COLO668 (cell line): Measurements from ENCODE around the gene PTPN7.
"Not testable (repeated sequence)": the region's sequence is repeated elsewhere in the genome, so short reads cannot be mapped to it uniquely, and the experiment has no call there.

Source experiments
- DNase-seq: peaks from one replicate; lab custom pipeline; 2025; ENCODE audit not compliant: unreplicated experiment; lab: John Stamatoyannopoulos, UW

Gene PTPN7

DNA sequence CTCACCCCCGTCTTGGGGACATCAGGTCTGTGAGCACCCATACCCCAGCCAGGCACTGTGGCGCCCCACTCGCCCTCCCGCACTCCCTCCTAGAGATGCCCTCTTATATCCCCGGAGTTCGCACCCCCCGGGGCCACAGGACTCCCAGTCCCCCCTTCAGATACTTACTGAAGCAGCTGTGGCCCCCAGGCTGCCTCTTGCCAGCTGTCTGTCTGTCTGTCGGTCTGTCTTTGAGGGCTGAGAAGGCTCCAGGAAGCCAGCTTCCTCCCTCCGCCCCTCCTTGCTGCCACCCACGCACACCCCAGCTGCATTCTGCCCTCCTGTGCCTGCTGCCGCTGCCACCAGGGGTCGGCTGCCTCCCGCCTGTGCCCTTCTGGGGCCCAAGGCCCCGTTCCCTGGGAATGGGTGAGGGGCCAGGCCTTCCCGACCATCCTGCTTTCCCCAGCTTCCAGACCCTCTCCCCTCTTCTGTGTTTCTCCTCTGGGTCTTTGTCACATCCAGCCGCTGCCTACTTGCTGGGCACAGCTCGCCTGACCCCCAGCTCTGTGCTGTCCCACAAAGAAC lies at the start of gene PTPN7:
TSS of gene PTPN7 (minus strand) at position 226 of the 564 bp plus-strand sequence. CDS start 1,200 bp downstream, outside the sequence.
- DNase-seq, result no peak

DNA sequence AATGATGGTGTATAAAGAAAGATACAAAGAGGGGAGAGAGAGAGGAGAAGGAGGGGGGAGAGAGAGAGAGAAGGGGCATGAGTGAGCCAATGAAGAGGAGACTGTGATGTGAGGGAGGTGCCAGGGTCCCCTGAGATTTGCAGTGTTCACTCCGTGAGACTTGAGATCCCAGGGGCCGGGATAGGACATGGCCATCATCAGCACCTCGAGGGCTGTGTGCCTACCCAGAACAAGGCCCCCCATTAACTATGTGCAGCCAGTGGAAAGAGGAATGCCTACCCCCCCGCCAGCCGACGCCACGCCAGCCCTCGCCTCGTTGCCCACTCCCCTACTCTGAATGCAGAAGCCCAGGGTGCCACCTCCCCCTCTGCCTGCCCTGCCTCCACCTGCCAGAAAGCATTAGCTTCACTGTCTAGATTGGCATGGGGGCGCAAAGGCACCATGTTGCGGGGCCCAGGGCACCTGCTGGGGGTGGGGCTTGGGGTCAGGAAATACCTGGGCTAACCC lies 48.0 kb upstream of the PTPN7 start:
- DNase-seq, result no peak

DNA sequence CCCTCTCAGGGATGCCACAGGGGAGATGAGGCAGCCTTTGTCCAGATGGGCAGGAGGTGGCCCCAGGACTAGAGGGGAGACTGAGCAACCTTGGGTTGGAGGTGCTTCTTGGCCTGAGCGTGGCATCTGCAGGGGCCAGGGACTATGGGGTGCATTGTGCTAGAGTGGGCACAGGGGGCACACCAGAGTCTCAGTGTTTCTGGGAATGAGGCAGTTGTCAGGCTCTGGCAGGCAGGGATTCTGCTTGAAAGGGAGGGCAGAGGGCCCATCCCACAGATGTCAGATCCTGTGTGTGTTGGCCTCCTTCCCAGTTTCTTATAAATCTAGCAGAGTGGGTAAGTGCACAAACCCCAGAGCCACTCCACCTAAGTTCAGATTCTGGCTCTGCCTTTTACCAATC lies 46.9 kb upstream of the PTPN7 start:
- no peak for DNase-seq

DNA sequence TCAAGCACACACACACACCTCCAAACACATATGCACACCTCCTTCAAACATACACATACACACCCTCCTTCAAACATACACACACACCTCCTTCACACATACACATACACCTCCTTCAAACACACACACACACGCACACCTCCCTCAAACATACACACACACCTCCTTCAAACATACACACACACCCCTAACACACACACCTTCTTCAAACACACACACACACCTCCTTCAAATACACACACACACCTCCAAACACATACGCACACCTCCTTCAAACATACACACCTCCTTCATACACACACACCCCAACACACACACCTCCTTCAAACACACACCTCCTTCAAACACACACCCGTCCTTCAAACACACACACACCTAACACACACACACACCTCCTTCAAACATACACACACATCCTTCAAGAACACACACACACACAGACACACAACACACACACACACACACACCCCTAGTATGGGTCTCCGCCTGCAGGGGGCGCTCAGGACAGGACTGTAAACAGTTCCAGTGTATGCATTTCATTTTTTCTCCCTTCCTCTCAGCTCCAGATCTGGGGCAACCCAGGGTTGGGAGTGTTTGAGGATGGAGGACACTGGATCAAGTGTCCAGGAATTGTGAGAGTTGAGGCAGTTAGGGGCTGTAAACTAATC lies 45.3 kb upstream of the PTPN7 start:
- no peak for DNase-seq

DNA sequence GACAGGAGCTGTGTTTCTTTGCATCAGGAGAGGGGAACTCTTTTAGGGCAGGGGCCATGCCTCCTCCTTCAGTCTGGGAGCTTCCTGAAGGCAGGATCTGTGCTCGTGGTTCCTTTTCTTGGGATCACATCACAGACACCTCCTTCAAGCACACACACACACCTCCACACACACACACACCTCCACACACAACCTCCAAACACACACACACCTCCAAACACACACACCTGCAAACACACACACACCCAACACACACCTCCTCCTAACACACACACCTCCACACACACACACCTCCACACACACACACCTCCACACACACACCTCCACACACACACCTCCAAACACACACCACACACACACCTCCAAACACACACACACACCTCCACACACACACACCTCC lies 43.7 kb upstream of the PTPN7 start:
- DNase-seq, result no peak

DNA sequence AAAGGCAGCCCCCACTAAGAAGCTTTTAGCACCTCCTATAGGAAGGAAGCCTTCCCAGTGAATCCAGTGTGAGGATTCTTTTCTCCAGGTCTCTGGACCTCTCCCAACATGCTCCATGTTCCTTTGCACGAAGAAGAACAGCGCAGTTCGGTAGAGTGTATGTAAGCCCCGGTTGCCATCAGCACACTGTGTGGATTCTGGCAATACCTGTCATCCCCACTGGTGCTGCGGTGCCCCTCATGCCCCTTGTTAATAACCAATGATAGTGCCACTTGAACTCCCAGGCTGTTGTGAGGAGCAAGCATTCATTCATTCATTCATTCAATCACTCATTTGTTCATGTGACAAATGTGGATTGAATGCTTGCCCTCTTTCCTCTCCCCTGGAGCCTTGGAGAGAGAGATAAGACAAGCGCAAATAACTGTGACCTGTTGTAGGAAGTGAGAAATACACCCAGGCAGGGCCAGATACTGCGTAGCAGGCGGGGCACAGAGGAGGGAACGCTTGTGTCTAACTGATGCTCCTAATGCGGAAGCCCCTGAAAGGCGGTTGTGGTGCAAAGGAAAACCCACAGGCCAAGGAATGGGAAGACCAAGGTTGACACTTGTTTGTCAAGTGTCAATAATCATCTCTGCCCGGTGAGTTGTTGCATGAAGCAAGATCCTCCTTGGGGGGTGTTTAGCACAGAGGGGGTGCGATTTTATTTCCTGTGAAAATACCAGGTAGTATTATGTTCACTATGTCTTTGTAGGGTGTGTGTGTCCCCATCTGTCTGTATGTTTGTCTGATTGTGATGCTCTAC lies 43.0 kb upstream of the PTPN7 start:
- DNase-seq, result no peak

DNA sequence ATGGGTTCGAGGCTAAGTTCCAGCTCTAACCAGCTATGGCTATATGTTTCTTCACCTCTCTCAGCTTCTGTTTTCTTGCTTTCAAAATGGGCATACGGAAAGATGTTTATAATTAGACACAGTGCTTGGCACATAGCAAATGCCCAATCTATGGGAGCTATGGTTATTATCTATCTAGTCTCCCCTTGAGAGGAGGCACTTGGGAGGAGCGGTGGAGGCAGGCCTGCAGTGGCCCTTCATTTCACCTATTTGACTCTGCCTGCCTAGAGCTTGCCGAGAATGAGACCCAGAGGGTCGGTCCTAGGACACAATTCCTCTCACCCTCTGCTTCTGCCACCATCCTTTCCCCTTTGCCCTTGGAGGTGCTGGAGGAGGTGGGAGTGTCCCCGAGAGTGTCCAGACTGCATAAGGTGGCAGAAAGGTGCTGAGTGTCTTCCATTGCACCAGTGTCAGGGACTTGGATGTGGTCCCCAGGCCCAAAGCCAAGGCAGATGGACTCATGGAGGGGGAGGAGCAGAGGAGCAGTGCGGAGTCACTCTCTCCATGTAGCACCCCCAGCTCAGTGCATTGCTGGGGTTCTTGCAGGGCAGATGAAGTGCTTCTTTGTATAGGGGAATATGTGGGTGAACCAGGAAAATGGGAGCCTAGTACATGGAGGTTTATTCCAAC lies 42.2 kb upstream of the PTPN7 start:
- no peak for DNase-seq

DNA sequence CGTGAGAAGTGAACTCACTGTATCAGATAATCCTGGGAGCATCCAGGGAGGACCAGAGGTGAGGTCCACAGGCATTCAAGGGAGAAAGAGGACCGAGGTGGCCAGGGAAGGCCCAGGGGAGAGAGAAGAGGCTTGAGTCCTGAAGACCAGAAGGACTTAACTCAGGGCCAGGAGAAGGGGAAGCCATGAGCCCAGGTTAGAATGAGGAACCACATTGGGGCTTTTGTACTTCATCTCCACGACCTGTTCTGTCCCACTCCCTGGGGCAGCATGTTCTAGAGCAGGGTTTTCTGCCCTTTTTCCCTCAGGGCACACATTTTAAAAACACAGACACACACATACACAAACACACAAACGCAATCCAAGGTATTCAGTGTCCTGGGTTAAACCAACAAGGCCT lies 41.6 kb upstream of the PTPN7 start:
- no peak for DNase-seq

DNA sequence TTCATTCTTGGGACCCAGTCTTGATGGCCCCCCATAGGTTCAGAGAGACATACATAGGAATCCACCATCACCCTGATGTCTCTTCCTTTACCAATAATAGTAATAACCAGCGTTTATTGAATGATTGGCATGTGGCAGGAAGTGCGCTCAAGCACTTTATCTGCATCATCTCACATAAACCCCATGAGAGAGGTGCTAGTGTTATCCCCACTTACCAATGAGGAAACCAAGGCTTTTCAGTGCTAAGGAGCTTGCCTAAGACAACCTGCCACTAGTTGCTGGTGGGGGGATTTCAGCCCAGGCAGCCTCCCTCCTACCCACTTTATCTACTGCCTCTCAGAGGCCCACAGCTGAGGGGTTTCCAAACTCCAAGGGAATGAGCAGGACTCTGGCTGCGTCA lies 40.9 kb upstream of the PTPN7 start:
- DNase-seq, result no peak

DNA sequence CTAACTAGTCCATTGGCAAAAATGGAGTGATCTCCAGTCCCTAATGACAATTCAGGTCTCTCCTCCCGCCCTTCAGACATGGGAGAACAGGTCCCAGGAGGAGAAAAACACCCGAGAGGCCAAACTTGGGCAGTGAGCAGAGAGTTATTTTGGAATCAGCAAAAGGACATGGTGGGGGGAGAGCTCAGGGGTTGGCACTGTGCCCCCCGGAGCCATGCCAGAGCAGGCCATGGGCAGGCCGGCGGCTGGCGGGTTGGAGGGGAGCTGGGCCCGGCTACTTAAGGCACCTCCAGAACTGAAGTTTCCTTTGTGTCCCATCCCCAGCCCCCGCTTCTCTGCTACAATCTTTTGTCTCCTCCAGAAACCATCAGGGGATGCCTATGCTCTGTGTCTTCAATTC lies 40.3 kb upstream of the PTPN7 start:
- no peak for DNase-seq

DNA sequence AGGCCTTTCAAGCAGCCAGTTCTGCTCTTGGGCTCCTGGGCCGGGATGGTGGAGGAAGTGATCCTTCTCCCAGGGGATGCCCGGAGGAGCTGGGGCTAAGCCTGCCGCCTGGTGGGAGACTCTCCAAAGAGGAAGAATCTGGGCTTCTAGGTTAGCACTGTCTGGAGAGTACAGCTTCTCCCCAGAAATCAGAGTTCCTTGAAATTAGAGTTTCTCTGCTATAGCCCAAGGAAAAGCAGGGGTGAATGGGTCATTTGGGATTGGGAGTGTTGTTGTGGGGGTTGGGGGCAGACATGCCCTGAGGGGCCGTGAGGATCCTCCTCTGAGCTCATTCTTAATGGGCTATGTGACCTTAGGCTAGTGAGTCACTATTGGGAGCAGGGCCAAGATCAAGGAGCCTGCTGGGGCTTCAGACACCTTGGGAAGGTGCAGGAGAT lies 39.7 kb upstream of the PTPN7 start:
- no peak for DNase-seq

DNA sequence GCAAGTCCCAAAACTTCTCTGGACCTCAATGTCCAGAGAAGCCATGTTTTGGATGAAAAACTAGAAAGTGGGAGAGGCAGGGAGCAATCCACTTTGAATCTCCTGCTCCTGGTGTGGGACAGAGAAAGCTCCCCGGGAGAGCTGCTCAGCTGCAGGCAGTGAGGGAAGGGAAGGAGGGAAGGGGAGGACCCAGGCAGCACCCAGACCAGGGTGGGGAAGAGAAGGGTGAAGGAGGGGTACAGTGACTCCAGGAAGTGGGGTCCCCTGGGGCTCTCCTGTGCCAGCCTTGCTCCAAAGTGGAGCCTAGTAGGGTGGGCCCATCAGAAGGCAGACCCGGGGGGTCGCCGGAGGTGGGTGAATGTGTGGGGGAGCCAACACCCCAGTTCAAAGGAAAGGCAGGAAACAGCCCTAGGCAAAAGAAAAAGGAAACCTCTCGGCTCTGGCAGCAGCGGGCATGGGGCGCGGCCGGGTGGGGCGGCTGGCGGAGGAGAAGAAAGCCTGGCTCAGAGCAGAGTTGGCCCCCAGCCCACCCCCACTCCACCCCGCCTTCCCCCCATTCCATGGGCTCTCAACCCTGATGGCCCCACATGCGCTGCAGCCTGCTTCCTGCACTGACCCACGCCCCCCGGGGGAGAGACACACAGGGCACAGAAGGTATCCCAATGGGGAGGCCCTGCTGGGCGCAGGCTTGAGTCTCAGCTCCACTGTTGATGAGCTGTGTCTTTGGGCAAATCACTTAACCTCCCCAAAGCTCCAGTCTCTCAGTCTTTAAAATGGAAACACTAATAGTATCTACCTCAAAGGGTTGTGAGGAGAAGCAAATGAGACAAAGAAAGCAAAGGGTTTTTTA lies 38.9 kb upstream of the PTPN7 start:
- no peak for DNase-seq

DNA sequence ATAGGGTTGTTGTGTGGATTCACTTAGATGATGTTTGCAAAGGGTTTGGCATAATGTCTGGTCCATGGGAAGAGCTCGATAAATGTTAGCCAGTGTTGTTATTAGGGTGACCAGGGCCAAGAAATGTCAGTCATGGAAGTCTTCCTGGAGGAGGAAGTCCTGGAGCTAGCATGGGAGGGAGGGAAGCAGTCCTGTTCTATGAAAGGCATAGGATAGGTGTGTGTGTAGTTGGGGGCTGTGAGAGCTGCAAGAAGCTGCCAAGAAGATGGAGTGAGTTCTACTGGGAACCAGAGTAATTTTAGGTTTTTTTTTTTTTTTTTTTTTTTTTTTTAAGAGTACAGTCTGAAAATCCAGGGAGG lies 37.9 kb upstream of the PTPN7 start:
- DNase-seq, result no peak

DNA sequence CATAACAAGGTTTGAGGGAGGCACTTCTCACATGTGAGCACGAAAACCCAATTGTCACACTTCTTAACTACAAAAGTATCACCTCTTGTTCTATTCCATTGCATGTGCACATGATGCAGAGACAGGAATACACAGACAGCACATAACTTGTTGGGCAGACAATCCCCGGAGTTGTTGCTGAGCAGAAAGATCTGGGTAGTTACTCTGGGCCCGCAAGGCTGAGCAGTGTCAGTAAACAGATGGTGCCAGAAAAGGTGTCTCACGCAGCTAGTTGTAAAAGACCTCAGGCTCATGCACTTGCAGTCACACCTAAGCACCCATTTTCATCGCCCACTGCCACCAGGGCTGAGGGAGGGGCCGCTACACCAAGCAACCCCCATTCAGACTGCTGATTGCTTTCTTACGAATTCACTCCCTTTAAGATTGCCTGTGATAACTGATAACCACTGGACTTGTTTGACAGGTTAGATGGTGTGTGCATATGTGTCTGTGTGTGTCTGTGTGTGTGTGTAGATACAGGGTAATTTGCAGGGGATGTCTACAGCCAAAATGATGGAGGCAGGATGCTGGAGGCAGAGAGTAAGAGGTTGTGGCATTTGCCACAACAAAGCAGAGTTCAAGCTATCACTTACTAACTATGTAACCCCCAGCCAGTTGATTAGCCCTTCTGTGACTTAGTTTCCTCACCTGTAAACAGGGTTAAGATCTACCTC lies 37.4 kb upstream of the PTPN7 start:
- no peak for DNase-seq

DNA sequence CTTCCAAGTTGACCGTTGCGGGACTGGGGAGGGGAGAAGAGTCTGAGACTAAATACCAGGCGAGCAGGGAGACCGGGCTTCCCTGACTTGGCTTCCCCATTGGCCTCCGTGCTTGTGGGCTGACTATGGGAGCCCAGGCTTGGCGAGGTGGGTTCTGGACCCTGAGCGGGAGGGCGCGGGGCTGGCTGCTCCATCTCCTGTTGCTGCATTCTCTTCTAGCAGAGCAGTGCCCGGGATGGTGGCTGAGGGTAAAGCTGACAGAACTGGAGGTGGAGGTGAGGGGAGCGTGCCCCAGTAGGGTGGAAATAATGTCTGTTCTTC lies 33.9 kb upstream of the PTPN7 start:
- DNase-seq, result no peak

DNA sequence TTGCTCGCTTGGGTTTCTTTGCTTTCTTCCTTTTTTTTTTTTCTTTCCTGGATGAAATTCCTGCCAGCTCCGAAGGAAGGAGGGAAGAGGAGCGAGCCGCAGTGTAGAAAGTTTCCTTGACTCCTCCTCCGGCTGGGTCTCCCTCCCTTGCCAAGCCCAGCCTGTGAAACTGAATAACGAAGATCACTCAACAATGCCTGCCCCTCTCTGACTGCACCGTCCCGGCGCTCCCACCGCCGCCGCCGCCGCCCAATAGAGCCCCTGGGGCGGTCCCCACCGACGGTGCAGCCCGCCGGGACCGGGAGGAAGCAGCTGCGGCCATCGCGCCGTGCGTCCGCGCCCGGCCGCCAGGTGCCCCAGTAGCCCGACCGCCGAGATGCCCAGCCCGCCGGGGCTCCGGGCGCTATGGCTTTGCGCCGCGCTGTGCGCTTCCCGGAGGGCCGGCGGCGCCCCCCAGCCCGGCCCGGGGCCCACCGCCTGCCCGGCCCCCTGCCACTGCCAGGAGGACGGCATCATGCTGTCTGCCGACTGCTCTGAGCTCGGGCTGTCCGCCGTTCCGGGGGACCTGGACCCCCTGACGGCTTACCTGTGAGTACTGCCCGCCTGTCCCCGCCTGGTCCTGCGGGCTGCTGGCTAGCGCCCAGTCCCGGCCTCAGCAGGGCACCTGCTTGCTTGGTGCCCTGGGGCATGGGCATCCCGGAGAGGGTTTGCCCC lies 33.4 kb upstream of the PTPN7 start, which contains the start of gene LGR6:
TSS of gene LGR6 (plus strand) at position 186 of the 714 bp plus-strand sequence. CDS start at position 377, 191 bp downstream.
- DNase-seq, result peak; percentile 41

DNA sequence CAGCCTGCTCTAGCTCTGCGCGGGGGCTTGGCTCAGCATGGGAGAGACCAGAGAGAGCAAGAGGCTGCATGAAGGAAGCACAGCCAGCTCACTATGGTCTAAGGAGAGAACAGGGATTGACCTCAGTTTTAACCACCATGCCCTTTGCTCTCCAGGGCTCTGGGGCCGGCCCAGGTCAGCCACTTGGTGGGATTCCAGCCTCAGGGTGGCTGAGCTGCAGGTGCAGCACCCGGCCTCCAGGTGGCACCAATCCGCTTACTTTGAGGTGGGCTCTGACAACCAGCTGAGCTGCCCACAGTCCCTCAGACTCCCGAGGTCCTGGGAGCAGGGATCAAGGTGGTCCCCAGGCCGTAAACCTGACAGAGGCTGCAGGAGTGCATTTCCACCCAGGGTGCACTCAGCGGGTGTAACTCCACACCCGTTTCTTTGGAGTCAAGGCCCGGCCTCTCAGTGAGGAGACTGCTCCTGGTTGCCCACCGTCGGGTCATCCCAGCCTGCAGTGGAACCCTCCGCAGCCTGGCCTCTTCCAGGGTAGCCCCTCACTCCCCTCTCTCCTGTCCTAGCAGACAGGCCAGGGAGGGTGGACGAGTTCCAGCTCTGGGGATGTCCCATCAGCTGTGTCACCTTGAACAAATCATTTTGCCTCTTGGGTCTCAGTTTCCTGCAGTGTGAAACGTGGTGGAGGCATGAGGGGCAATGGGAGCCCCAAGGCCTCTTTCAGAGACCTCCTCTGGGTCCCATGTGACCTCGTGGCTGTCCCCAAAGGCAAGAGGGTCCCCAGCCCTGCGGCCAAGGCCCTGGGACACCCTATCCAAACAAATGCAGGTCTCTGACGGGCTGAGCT lies 32.6 kb upstream of the PTPN7 start:
- peak; percentile 62 for DNase-seq

DNA sequence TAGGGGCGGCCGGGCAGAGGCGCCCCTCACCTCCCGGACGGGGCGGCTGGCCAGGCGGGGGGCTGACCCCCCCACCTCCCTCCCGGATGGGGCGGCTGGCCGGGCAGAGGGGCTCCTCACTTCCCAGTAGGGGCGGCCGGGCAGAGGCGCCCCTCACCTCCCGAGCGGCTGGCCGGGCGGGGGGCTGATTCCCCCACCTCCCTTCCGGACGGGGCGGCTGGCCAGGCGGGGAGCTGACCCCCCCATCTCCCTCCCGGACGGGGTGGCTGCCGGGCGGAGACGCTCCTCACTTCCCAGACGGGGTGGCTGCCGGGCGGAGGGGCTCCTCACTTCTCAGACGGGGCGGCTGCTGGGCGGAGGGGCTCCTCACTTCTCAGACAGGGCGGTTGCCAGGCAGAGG lies 31.0 kb upstream of the PTPN7 start:
- DNase-seq, result not testable (repeated sequence)
